HL-60 (cell line): ENCODE results near the gene ALX3.

Source experiments
- DNase-seq, 2 experiments: peaks; one replicate each; pipeline ENCODE4 v3.0.0-alpha.2; 2010 to 2020; ENCODE audit warnings: low read depth in 1 of 2, low spot score in 1 of 2
- H3K27ac ChIP-seq: fragments of 250-450 bp; sonication (Bioruptor Pico); replicated peaks from 2 replicates; pipeline ENCODE4 v1.5.1; 2020; ENCODE audit warnings: mild to moderate bottlenecking, moderate library complexity
- H3K27me3 ChIP-seq: fragments of 250-450 bp; sonication (Bioruptor Pico); 2 replicates; pipeline ENCODE4 v1.5.1; 2021; ENCODE audit warnings: mild to moderate bottlenecking, moderate library complexity; ENCODE audit not compliant: insufficient read depth, poor library complexity, severe bottlenecking
- H3K4me3 ChIP-seq: replicated peaks from 2 replicates; pipeline ENCODE4 v1.5.1; 2011; ENCODE audit warnings: mild to moderate bottlenecking, control low read depth, low read length; ENCODE audit not compliant: insufficient read depth
- CTCF ChIP-seq: IDR thresholded peaks from one replicate; pipeline ENCODE4 v1.5.1; 2011; ENCODE audit warnings: low read length, control low read depth, inconsistent platforms; ENCODE audit not compliant: insufficient read depth
- GABPA ChIP-seq: IDR thresholded peaks from 2 replicates; pipeline ENCODE4 v1.6.1; 2012; ENCODE audit warnings: low read depth
- POLR2AphosphoS5 ChIP-seq: IDR thresholded peaks from 2 replicates; pipeline ENCODE4 v1.6.1; 2012; ENCODE audit warnings: low read depth
- REST ChIP-seq: IDR thresholded peaks from 2 replicates; pipeline ENCODE4 v1.6.1; 2012; ENCODE audit warnings: low read depth; ENCODE audit not compliant: insufficient replicate concordance
- SPI1 ChIP-seq: IDR thresholded peaks from 2 replicates; pipeline ENCODE4 v1.6.1; 2012; ENCODE audit warnings: low read depth, mild to moderate bottlenecking, borderline replicate concordance

ALX3 gene

DNA sequence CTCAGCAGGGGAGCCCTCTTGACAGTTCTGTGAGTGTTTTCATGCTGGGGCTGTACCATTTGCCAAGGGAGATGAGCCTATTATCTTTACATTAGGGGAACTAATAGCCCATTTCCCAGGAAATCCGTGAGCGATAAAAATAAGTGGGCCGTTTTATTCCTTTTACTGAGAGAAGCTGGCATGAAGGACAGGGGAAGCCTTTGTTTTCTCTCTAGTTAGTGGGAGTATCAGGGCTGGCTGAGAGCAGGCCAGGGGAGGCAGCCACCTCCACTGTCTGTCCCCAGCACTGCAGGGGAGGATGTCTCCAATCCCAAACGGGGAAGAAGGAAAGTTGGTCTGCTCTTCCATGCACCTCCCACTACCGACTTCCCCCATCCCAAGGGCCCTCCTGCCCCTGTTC, 44.3 kb upstream of the ALX3 start:
- Histone ChIP-seq H3K4me3 (no peak overlapping the region), H3K27me3 (peaks cover 18% of the 10 kb centered on the region), H3K27ac (no peak overlapping the region)
- DNase-seq = no peak
- TF ChIP-seq SPI1 (no peak), REST (no peak), GABPA (no peak), CTCF (no peak), POLR2AphosphoS5 (no peak)

- Histone ChIP-seq H3K27ac (no peak overlapping the region), H3K27me3 (peaks cover 18% of the 10 kb centered on the region), H3K4me3 (no peak overlapping the region)
- no peak for DNase-seq
- TF ChIP-seq POLR2AphosphoS5 (no peak), GABPA (no peak), CTCF (no peak), REST (no peak), SPI1 (no peak)
These were observed 43.7 kb upstream of the ALX3 start for GRCh38 chr1:110114173-110114572.

DNA sequence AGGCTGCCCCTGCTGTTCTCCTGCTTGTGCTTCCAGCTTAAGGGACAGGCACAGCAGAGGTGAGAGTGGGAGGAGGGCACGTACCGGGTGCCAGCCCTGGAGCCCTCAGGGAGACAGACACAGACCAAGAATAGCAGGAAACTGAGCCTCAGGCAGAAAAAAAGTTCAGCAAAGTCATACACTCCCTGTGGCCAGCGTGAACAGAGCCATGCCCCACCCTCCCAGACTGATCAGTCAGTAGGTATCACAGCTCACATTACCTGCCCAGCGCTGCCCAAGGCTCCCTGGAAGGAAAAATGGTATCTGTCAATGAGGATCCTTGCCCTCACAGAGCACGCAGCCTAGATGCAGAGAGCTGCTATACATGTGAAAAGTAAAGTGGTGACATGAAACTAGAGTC, 43.1 kb upstream of the ALX3 start:
- H3K27me3 ChIP-seq = peaks cover 18% of the 10 kb centered on the region
- no peak for TF ChIP-seq SPI1
- TF ChIP-seq CTCF = no peak
- H3K27ac ChIP-seq = no peak overlapping the region
- no peak overlapping the region for H3K4me3 ChIP-seq
- DNase-seq = no peak

GRCh38 chr1:110112656-110113055, 42.2 kb upstream of the ALX3 start:
- TF ChIP-seq REST = no peak
- no peak for TF ChIP-seq POLR2AphosphoS5
- no peak for TF ChIP-seq GABPA
- TF ChIP-seq SPI1 = no peak
- TF ChIP-seq CTCF = no peak
- no peak overlapping the region for H3K27ac ChIP-seq
- H3K4me3 ChIP-seq = no peak overlapping the region
- H3K27me3 ChIP-seq = peaks cover 18% of the 10 kb centered on the region
- DNase-seq = no peak
